ENCODE measurements around the gene LANCL2.
"Not testable (repeated sequence)": the region's sequence is repeated elsewhere in the genome, so short reads cannot be mapped to it uniquely, and the experiment has no call there.

LANCL2 gene

DNA sequence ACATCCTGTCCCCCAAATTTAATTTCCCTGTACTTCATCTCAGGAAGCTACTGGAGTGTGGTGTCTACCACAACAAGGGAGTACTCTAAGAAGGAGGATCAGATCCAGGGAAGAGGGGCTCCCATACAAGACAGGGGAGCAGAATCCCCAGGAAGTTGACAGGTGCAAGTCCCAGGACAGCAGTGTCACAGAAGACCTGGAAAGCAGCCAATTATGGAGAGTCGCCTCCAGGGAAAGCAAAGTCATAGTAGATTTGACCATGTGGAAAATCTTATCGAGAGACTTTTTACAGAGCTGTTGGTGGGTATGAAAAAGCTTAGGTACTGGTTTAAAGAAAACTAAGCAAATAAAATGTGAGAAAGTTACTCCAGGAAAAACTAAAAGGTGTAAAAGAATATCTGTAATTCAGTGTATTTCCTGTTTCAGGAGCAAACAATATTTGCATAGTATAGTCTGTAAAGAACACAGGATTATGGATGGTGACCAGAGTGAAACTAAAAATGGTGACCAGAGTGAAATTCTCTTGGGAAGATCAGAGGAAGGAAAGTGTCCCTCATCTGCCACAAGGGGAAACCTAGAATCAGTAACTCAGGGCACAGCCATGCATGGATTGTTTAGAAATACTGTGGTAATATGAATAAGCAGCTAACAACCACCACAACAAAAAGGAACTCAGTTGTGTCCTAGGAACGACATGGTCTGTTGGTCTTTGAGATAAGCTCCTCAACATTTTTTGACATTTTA, 44.5 kb downstream of the LANCL2 start:
- no peak for DNase-seq

DNA sequence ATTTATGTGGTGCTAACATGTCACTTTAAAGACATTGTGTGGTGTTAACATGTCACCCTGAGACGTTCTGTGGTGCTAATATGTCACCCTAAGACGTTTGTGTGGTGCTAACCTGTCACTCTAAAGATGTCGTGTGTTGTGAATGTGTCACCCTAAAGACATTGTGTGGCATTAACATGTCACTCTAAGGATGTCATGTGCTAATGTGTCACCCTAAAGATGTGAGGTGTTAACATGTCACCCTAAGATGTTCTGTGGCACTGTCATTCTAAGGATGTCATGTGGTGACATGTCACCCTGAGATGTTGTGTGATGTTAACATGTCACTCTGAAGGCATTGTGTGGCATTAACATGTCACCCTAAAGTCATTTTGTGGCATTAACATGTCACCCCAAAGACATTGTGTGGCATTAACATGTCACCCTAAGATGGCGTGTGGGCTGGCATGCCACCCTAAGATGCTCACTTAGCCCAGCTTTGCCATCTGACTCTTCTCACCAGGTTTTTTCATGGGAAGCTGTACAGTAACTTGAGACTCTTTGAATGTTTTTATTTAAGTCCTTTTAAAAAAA, 45.6 kb downstream of the LANCL2 start:
- no peak for DNase-seq

DNA sequence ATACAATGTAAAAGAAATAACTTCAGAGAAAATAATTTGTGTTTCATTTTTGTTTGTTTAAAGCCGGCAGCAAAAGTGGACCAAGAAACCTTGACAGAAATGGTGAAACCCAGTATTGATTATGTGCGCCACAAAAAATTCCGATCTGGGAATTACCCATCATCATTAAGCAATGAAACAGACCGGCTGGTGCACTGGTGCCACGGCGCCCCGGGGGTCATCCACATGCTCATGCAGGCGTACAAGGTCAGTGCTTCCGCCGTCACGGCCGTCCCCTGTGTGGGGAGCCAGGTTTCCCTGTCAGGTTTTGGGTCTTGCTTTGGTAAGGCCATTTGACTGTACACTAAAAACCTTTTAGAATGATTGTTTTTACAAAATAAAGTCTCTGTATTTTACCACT, 46.7 kb downstream of the LANCL2 start:
- no peak for DNase-seq

DNA sequence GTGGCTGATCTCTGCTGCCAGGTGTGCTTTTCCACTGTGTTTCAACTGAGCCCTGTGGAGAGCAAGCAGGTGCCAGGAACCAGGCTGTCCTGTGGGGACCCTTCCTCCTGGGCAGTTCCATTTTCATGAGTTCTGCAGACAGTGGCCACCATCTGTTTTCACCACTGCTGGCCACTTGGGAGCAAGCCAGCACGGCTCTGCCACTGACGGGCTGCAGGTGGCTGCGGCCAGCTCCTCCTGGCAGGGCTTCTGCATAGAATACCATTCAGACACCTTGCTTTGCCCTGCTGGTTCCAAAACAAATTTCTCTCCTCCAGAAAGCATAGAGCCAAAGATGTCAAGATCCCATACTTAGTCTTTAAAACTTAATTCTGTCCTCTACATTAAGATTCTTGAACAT, 48.3 kb downstream of the LANCL2 start:
- no peak for DNase-seq

DNA sequence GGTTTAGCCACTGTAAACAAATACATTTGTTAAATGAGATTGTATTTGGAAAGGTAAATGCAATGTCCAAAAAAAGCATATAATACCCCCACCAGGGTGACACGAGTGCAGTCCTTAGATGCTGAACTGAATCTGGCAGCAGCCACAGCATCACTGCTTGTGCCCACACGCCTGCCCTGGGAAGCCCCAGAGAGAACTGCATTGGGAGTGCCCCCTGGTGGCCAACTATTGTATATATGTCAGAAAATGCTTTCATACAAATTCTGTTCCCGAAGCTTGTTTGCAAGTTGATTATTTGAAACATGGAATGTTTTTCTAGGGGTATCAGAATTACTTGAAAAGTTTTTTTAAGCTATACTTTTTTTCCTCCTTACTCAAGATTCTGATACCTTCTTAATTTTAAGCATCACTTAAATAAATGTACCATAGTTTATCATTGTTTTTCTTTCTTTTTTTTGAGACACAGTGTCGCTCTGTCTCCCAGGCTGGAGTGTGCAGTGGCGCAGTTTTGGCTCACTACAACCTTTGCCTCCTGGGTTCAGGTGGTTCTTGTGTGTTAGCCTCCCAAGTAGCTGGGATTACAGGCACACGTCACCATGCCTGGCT, 50.1 kb downstream of the LANCL2 start:
- peak; percentile 89 for DNase-seq

DNA sequence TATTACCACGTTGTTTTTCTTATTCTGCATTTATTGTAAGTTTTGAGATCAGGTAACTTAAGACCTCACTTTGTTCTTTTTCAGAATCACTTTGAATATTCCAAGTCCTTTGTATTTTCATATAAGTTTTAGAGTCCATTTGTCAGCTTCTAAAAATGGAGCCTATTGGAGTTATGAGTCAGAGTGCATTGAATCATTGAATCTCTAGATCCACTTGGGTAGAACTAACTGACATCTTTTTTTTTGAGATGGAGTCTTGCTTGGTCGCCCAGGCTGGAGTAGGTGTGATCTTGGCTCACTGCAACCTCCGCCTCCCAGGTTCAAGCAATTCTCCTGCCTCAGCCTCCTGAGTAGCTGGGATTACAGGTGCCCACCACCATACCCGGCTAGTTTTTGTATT, 52.3 kb downstream of the LANCL2 start:
- DNase-seq = not testable (repeated sequence)

DNA sequence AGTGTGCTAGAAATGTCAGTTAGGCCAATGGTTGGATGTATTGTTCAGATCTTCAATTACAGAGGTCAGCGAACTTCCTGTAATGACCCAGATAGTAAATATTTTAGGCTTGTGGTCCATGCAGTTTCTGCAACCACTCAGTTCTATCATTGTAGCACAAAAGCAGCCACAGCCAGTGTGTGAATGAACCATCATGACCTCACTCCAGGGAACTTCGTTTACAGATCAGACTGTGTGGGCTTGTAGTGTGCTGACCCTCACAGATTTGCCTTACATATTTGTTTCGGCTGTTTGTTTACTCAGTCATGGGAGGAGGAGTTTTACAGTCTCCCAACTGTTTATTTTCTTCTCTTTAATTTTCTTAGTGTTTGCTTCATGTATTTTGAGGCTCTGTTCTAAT, 55.4 kb downstream of the LANCL2 start:
- DNase-seq = no peak

DNA sequence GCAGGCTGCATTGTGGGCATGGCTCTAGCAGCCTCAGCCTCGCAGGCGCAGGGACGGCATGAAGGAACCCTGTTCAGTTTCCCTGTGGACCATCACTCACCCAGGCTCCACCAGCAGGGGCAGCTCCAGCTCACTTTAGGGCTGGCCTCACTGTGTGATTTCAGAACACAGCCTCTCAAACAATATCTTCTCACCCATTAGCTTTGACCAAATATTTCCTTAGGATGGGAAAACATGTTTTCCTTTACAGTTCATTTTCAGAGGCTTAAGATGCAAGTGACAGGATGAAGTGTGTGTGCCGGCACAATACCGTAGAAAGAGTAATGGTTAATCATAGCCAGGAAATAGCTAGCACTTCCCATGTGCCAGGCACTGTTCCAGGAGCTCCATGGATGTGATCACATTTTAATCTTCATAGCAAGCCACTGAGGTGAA, 58.2 kb downstream of the LANCL2 start:
- no peak for DNase-seq

DNA sequence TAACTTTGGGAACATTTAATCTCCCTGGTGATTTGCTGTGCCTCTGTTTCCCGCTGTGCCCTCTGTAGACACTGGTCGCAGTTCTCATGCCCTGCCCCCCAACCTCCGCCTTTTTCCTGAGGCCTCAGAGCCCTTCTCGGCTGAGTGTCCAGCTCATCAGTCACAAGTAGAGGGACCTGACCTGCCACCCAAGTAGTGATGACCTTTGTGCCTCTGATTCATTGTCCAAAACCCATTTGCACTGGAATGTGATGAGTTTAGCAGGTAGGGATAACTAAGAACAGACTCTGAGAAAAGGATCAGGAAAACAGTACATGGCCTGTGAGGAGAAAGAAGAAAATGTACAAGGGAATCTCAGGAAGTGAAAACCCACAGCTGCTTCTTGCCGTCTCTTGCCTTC, 58.8 kb downstream of the LANCL2 start:
- DNase-seq = no peak

DNA sequence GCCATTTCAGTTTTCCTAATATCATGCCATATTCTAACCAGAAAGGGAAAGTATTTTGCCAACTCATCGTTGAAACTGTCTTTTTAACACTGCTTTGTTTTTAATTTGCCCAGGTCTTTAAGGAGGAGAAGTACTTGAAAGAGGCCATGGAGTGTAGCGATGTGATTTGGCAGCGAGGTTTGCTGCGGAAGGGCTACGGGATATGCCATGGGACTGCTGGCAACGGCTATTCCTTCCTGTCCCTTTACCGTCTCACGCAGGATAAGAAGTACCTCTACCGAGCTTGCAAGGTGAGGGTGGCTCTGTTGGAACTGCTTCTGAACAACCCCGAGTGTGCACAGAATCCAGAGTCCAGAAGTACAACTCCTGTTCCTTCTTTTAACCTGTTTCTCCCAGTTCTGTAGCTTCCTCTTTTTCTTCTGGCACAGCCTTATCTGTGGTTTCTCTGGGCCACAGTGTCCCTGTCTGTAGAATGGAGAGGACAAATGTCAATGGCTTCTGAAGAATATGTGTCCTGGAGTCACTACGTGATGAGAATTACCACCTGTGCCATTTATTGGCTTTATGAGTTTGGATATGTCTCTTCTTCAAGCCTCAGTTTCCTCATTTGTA, 60.1 kb downstream of the LANCL2 start:
- no peak for DNase-seq

DNA sequence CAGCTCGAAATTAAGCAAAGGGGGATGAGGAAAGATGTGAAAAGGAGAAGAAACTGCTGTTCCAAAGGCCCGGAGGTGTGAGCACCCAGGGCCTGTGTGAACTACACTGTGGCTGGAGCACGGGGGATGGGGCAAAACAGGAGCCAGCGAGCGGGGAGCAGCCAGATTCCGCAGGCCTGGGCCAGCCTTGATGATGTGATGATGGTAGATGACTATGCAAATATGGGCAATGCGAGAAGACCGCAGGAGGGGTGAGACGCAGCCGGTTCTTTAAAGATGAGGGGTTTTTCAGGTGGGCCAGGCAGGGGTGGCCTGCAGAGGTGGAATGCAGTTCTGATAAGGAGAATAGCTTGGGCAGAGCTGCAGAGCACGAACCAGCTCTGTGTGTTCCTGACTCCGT, 61.5 kb downstream of the LANCL2 start:
- no peak for DNase-seq

DNA sequence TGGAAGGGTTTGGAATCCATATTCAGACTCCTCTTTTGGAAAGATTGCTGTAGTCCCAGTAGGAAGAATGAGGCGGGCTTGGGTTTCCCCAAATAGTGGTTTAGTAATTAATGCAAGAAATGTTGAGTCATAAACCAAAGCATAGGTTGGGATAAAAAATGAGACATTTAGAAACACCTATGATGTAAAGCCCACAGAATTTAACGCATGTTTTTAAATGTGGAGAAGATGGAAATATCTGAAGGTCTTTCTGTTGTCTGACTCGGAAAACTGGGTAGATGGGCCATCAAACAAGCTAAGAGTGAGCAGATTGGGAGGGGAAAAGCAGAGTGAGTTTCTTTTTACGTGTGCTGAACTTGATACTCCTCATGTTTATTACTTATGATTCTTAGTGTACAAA, 62.2 kb downstream of the LANCL2 start:
- DNase-seq = no peak

DNA sequence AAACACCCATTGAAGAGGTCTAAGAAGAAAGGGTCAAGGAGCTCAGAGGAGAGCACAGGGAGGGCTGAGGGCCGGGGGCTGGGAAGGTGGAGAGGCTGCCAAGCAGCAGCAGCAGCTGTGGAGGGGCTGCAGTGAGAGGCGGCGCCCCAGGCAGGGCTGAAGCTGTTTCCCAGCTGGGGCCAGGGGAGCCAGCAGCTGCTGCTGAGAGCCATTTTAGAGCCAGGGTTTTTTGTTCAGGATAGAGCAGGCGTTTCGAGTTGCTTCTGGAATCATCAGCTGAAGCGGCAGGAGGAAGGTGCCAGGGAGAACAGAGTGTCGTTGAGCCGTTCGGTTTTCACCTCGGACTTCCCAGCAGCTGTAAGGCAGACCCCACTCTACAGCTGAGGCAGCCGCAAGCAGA, 62.7 kb downstream of the LANCL2 start:
- DNase-seq = no peak

DNA sequence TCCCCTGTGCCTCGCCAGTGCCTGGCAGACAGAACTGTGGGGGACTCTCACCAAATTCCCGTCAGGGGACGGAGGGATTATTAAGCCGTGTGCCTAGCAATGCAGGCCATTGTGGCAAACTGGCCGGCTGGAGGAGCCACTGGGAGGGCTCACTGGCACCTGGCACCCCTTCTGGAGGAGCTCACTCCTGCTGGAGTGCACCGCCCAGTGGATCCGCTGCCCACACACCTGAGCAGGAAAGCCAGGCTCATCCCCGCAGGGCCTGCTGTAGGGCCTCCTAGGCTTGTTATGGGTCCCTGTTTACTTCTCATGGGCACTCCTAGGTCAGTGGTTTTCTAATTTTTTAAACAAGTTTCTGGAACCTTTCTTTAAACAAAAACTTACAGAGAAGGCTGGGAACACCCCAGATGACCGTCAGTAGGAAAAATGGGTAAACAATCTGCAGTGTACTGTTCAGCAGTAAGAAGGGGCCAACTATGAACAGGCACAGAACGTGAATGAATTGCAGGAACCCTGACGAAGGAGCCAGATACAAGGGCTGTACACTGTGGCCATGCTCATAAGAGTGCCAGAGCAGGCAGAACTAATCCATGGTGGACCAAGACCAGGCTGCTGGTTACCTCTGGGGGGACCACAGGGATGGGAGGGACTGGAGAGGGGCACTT, 64.8 kb downstream of the LANCL2 start:
- DNase-seq = no peak

DNA sequence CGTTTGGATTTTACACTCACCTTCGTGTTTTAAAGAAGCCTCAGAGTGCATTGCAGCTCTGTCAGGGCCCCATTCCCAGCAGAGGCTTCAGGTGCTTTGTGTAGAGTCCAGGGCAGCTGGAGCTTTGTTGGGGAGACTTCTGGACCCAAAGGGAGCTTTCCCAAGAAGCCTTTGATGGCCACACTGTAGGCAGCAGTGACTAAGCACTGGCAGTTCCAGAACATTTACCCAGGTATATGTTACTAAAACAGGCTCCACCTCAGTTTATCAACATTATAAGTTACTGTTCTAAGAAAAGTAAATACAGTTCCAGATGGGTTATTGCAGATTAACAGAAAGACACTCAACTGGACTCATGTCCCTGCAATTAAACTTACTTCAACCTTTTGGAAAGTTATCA, 66.8 kb downstream of the LANCL2 start:
- no peak for DNase-seq

DNA sequence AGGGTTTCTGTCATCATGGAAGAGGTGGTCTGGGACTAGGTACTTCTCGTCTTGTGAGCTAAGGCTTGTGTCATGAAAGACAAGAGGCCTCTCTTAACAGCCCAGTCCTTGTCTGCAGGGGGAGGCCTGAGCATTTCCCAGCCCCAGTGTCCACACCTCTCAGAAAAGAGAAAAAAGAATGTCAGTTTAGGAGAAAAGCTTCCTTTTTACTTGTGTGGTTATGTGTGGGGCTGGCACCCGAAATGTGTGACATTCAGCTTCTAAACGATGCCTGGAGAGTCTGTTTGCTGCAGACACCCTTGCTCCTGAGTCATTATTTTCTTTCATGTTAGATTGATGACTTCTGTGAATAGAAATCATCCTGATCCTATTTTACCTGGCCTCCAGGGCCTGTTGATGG, 67.4 kb downstream of the LANCL2 start:
- no peak for DNase-seq

DNA sequence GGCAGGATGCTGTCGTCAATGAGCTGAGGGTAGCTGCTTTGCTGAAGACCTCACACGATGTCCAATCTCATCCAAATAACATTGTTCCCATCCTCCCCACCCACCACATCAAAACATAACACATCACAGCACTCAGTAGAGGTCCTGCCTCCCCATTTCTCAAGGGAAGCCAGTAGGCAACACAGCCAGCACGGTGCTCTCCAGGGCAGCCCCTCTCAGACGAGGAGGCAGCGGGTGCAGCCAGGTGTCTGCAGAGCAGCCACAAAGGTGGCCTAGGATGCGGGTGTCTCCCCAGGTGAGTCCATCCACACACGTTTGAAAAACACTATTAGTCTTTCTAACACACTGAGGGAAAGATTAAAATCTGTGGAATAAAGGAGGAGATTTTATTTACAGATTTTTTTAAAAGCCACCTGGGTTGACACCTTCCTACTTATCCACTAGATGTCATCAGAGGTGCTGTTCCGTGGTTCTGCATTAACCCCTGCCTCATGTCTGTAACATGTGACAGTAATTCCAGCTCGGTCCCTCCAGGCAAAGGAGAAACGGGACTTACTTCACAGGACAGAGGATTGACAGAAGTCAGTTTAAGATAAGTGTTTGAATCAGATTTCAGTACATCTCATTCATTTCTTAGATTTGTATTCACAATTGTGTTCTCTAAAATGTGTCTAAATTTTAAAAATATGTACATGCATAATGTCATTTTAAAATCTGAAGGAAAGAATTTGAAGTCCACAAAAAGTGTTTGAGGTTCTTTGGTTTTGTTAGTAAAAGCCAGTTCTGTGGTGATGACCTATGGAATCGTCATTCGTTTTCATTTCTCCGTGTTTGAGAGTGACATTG, 68.0 kb downstream of the LANCL2 start:
- peak; percentile 81 for DNase-seq

DNA sequence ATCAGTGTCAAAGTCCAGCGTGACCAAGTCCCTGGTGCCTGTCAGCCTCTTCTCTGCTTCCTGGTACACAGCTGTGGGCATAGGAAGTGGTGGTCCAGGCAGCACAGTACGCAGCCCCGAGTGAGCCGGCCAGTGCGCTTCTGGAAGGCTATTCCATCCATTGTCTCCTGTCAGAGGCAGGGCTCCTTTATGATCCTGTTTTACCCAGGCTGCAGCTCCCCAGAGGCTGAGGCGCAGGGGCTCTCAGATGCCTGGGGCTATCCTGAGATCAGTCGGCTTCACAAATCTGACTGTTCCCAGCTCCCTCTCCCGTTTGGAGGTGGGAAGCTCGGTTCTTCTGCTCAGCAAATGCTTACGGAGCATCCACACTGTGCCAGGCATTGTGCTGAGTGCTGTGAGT, 70.3 kb downstream of the LANCL2 start:
- no peak for DNase-seq

DNA sequence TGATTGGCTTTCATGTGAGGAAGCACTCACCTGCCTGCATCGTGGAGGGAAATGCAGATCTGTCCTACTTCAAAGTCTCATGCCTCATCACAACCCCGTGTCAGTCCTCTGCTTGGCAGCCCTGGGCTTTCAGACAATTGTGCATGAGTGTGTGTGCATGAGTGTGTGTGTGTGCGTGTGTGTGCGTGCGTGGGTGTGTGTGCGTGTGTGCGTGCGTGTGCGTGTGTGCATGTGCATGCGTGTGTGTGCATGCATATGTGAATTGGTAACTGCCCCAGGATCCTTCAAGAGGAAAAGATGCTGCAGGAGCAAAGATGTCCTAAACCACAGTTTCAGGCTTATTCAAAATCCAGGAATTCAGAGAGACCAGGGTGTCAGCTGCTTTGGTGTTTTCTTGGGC, 71.3 kb downstream of the LANCL2 start:
- no peak for DNase-seq

DNA sequence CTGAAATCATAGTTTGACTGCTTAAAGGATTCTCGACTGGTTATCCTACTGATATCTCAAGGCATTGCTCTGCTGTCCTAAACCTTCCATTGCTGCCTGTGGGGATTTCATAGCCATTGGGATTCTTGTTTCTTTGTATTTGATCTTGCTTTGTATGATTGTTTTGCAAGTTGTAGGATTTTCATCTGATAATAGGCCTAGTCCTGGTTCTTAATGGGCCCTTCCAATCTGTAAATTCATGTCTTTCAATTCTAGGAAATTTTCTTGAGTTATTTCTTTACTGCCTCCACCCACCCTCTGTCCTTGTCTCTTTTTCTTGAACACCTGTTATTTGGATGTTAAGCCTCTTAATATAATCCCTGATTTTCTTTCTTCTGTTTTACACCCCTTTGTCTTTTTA, 72.2 kb downstream of the LANCL2 start:
- DNase-seq = peak; percentile 46

DNA sequence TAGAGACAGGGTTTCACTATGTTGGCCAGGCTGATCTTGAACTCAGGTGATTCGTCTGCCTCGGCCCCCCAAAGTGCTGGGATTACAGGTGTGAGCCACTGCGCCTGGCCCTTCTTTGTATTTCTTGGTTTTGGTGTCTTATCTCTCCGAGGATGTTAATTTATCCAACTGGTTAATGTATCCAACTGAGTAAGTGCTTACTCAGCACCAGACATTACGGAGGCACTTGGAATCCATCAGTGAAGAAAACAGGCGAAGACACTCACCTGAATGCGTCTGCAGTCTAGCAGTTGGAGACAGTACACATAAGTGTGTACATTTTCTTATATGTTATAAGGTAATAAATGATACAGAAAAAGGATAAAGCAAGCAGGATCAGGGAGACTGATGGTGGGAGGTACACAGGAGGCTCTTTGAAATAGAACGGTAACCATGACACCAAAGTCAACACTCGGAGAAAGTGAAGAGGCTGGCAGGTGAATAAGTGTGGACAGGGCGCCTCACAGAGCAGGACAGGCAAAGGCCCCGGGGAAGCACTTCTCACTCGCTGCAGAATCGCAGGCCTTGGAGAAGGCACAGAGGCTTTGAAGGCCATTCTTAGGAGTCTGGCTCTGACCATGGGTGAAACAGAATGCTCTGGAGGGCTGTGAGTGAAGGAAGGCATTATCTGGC, 73.1 kb downstream of the LANCL2 start:
- DNase-seq = no peak
